NCI-H345 (cell line): ENCODE measurements around the gene CEP104.

ENCODE experiments used
- DNase-seq: peaks from one replicate; lab custom pipeline; 2025; lab: John Stamatoyannopoulos, UW

Gene CEP104

DNA sequence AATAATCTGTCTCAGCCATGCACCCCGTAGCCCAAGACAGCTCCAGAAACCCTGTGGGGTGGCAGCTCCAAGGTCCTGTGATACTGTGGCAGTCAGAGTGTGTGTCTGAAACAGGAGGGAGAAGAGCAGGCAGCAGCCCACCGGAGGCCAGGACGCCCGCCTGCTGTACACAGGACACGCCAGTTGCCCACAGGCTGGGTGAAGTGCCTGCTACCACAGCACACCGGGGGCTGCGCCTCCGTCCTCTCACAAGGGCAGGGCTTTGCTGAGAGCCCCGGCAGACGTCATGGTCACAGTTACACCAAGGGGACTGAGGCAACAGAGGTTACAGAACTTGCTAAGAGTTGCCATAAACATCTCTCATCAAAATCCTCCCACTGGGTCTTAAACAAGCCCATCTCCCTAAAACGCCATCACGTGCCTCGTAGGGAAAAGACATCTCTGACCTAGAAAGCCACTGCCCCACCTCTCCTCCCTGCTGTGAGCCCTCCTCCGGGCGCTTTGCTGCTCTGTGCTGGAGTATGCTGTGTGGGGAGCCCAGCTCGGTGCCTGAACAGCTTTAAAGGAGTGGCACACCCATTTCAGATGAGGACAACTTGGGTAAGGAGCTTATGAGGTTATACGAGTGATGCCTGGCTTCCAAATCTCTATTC lies 37.7 kb upstream of the CEP104 start:
- DNase-seq: no peak

DNA sequence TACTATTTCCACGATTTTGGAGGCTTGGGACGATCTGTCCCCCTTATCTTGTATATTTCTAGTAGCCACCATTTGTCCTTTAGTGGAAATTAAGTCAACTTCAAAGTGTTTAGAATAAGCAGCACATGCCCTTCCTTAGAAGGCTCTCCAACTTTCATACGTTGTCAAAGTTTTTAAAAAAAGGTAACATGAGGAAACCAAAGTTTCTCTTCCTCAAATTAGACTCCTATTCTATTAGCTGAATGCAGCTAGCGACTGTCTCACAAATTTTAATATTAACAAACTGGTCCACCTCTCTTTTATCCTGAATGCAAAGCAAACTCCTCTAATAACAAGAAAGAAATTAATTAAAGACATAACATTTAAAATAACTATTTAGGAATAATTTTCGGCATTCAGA lies 36.2 kb upstream of the CEP104 start:
- no peak for DNase-seq

DNA sequence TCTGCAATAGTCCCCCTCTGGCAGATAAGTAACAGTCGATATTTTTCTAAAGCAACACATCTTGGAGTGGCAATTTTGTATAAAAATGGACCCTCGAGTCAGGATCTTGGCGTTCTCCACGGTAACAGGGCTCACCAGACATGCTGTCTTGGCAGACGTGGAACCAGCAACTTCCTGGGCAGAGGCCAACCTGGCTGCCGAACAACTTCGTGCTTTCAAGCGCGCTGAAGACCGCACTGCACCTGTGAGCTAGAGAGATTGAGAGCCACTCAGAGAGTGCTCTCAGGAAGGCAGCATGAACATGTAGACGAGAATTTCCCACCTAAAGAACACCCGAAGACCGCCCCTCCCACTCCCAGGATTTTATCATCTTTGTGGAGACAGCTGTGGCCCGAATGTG lies 35.7 kb upstream of the CEP104 start:
- no peak for DNase-seq

DNA sequence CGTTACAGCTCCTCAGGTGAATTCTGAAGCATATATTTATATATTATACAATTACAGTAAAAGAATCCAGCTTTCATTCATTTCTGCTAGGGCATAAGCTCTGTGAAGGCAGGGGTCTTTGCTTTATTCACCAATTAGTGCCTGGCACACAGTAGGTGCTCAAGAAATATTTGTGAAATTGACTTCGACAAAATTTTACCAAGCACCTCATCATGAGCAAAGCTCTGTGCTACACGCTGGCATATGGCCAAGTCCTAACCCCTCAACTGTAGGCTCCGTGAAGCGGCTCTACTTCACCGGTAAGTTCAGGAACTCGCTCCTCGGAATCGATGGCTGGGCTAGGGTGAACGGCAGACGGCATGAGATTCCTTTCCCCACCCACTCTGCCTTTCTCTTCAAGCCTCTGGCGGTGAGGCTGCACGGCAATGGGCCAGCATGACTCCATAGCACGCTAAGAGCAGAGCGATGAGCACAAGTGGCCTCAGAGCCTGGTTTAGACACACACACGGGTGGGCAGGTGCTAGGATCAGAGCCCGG lies 34.4 kb upstream of the CEP104 start:
- DNase-seq: no peak

DNA sequence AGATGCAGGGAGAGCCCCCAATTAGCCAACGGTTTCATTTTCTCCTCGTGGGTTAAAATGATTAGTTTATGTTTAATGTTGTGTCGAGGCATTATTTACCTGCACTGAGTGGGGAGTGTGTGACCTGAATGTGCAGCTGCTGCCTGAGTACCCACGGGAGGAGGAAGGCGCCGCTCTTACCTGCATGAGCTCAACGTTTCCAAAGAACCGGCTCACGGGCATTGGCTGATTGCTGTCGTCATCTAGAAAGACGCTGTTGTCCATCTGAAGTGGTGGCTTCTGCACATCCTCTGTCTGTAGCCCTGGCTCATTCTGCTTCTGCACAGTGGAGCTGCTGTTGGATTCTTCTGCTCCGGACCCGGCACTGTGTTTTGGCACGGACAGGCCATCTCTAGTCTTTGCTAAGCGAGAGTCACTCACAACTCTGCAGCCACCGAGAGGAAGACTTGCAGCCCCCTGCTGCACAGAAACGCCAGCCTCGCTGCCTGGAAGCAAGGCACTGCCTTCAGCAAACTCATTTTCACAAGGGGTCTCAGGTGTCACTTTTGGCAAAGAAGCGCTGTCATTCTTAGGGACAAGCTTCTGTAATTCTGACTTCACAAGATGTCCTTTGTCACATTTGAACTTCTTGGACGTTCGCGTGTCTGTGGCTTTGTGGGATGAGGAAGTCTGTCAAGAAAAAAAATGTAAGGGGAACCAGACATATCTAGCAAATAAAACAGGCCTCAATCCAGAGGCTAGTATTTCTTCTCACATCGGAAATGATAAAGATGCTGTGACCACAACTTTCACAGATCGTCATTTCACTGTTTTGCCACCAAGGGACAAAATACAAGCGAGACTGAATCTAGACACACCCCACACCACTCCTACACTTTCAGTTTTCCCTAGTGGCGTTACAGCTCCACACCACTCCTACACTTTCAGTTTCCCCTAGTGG lies 33.6 kb upstream of the CEP104 start:
- DNase-seq: no peak

DNA sequence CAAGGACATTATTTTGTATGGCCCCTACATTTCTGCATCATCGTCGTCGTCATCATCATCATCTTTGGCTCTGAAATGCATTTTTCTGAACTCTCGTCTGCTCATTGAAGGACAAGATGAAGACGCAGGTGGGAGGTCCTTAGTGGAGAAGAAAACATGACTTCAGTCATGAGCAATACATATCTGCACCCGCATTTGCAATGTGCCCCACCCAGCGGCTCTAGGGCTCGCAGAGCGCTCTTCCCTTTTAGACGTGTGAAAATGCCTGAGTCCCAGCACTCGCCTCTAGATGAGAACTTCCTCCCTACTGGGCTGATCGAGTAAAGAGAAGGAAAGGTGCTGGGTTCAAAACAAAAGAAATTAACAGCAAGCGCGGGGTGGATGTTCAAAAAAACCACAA lies 32.9 kb upstream of the CEP104 start:
- DNase-seq: no peak

DNA sequence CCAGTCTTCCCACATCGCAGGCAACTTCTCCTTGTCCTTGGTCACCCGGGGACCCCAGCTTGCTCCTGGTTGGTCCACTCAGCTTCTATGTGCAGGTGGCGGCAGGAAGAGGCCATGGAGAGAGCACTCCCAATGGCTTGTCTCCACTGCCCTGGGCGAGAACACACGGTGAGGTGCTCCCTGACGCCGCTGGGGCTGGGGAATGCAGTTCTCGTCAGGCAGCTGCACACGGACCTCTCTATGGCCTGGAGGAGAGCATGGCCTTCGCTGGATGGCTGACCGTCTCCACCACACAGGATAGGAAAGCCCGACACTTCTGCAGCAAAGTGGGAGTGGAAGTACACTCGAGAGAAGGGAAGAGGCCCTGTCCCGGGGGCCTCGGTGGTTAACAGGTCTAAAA lies 31.3 kb upstream of the CEP104 start:
- DNase-seq: no peak

DNA sequence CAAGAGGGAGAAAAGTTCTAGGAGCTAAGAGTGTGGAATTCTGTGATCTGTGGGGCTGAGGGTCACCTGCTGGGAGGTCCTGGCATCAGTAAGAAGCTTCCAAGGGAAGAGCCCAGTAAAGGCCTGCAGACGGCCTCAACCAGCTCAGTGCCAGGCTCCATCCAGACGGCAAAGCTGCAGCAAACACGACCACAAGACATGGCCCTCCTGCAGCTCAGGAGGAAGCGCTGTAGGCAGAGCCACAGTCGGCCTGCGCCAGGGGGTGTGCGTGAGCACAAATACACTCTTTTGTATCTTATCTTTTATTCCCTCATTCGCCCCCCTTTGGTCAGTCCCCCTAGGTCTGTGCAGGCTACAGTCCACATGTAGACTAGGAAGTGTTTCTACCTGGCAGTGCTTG lies 29.7 kb upstream of the CEP104 start:
- DNase-seq: no peak

DNA sequence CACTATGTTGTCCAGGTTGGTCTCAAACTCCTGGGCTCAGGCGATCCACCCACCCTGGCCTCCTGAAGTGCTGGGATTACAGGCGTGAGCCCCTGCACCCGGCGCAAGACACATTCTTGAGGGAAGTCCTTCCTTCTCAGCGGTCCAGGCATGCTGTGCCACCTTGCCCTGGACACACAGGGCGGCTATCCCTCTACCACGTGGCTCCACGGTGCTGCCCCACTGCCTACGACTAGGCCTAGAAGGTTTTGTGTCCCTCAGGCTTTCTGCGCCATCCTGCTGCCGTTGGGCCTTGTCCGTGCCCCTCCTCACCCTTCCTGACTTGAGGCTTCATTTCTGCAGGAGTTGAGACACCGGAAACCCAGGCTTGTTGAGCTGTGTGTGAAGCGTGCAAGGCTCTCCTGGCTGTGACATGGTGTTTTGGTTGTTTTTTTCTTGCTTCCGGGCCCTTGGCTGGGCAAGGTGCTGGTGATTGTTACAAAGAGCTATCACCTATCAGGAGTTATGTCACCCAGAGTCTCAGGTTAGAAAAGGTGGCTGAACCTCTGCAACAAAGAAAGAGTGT lies 29.2 kb upstream of the CEP104 start:
- no peak for DNase-seq

DNA sequence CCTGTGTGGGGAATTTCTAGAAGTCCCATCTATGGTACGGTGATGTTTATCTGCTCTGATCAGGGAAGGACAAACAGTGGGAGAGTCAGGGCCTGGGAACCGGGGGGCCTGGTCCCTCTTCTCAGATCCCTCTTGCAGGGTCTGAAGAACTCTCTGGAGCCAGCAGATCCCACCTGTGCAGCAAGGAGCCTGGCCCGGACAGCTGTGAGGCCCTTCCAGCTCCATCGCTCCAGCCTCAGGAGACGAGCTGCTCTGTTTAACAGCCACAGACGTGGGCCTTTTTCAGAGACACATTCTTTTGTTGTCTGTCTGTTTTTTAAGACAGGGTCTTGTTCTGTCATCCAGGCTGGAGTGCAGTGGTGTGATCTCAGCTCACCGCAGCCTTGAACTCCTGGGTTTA lies 28.6 kb upstream of the CEP104 start:
- no peak for DNase-seq

DNA sequence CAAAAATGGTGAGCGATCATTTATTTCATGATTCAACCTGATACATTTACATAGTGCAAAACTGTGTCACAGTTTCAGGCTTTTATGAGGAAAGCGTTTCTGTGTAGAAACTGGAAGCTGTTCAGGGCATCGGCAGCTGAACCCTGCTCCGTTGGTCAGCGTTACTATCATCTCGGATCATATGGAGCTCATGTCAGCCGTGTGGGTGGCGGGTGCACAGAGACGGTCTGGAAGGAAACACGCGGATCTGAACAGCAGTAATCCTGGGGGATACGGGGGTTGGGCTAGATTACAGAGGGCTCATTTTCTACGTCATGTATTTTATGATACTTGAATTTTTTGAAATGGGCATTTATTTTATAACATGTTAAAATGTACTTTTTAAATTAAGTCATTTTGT lies 28.0 kb upstream of the CEP104 start:
- DNase-seq: no peak

DNA sequence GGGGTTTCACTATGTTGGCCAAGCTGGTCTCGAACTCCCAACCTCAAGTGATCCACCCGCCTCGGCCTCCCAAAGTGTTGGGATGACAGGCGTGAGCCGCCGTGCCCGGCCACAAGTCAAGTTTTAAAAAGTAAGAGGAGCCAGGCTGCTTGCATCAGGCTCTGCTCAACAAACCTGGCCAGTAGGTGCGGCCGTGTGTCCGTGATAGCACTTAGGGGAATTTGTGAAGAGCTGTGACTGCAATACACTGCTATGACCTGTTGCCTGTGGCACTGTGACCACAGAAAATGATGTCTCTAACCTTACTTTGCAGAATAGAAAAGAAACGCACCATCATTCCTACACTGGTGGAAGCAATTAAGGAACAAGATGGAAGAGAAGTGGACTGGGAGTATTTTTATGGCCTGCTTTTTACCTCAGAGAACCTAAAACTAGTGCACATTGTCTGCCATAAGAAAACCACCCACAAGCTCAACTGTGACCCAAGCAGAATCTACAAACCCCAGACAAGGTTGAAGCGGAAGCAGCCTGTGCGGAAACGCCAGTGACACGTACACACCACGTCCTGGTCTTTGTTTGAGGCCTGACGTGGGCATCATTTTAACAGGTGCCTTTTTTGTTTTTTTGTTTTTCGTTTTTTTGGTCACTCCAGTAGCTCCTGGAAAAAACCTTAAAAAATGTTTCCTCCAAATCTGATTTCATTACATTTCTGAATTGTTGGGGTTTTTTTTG lies 26.3 kb upstream of the CEP104 start:
- DNase-seq: no peak

DNA sequence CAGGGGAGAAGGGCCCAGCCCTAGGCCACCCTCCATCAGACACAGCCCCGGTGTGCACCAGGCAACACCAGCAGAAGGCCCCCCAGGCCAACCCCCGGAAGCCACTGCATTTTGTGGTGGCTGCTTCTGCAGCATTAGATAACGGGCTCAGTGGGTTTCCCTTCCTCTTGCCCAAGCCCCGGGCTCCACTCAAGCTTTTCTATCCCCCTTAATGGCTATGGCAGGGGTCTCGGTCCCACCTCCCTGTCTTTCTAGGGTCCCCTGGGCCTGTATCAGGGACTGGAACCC lies 24.1 kb upstream of the CEP104 start:
- no peak for DNase-seq

DNA sequence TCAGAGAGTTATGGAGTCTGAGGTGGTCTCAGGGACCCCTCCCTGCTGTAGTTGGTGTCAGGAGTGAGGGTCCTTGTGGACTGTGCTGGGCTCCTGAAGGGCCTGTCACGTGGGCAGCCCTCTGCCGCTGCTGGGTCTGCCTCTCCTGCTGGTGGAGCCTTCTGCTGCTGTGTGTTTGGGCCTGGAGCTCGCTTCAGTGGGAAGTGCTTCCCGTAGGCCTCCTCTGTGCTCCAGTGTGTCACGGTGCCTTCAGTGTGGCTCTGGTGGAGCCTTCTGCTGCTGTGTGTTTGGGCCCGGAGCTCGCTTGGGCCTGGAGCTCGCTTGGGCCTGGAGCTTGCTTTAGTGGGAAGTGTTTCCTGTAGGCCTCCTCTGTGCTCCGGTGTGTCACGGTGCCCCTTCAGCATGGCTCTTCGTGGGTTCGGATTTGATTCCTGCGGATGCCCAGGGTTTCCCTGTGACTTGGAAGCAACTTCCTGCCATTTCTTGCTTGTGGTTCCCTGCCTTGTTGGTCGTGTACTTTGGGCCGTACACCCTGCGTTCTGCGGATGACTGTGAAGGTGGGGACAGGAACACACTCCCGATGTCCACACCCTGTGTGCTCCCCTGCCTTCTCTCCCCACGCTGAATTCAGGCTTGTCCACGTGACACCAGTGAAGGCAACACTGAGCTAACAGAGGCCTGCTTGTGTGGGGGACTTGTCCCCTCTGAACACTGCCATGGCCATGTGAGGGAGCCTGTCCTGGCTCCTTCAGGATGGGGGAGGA lies 23.6 kb upstream of the CEP104 start:
- no peak for DNase-seq

DNA sequence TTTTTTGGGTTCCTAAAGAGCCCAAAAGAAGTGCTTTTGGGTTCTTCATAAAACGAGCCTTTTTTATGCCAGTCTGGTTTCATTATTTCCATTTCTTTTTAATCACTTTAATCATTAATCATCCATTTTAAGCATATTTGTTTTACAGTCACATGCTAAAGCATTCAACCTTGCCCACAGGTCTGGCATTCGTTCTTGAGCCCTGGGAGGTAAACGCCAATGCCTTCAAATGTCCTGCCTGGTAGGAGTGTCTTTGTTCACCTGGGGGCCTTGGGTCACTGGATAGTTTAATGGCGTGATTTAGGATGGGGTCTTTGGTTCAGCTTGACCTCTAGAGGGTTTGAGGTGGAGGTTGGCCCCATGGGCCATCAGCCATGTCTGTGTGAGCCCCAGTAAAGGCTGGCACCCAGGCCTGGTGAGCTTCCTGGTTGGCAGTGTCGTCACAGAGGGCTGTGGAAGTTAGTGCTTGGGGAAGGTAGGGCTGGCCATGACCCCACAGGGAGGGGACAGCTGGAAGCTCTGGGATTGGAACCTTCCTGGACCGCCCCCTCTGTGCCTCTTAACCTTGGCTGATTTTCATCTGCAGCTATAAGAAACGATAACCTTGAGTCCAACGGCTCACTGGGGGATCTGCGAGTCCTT lies 22.9 kb upstream of the CEP104 start:
- DNase-seq: no peak

DNA sequence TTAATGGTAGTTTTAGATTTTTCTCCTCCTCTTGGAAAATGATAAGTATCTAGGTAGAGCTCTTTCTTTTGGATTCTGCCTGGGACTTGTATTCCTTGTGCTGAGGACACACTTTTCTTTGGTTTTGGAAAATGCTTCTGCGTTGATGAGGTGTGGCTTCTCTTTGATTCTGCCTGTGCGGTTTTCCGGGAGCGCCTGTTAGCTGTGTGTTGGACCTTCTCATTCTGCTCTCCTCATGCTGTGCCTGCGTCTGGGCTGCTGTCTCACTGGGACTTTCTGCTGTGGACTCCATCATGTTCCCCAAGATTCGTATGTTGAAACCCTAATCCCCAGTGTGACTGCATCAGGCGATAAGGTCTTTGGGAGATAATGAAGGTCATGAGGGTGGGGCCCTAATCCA lies 22.1 kb upstream of the CEP104 start:
- DNase-seq: no peak

DNA sequence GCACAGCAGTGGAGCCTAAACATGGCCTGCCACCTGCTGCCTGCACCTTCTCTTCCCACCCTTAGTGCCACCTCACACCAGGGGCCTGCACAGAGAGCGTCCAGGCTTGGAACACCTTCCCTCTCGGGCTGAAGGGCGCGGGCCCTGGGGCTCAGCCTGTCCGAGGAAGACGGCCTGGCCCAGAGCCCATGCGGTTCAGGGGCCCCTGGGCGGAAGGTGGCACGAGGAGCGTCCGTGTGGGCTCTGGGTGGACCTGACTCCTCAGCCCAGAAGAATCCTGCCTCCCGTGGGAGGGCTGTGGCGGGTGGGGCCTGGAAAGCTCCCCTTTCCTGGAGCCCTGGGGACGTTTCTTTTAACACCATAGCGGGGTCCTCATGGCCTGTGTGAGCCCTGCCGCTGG lies 19.7 kb upstream of the CEP104 start:
- DNase-seq: no peak

DNA sequence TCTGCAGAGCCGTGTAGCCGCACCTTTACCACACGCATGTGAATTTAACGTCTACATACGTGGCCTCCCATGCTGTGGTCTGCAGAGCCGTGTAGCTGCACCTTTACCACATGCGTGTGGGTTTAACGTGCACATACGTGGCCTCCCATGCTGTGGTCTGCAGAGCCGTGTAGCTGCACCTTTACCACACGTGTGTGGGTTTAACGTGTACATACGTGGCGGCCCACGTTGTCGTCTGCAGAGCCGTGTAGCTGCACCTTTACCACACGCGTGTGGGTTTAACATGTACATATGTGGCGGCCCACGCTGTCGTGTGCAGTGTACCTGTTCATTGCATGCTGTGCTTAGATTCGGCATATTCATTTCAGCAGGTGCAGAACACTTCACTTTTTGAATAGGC lies 17.7 kb upstream of the CEP104 start:
- no peak for DNase-seq

DNA sequence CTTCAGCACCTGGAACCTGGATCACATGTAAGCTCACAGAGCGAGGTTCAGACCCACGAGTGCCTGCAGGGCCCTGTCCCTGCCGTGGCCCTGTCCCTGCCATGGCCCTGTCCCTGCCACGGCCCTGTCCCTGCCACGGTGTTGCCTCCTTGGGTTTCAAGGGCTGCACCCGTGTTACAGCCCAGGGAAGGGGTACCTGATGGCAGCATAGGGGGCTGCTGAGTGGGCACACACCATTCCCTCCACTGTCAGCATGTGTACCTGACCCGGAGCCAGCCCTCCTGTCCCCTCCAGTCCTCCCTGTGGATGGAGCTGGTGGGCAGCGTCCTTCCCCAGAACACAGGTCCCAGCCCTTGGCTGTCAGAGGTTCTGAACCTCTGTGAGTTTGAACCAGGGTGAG lies 15.5 kb upstream of the CEP104 start:
- no peak for DNase-seq

DNA sequence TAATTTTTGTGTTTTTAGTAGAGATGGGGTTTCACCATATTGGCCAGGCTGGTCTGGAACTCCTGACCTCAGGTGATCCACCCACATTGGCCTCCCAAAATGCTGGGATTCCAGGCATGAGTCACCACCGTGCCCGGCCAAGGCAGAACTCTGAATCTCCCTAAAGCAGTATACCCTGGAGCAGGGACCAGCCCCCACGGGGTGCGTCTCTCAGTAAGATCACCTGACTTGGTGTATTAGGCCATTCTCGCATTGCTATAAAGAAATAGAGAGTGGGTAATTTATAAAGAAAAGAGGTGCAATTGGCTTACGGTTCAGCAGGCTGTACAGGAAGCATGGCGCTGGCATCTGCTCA lies 14.4 kb upstream of the CEP104 start:
- DNase-seq: no peak

DNA sequence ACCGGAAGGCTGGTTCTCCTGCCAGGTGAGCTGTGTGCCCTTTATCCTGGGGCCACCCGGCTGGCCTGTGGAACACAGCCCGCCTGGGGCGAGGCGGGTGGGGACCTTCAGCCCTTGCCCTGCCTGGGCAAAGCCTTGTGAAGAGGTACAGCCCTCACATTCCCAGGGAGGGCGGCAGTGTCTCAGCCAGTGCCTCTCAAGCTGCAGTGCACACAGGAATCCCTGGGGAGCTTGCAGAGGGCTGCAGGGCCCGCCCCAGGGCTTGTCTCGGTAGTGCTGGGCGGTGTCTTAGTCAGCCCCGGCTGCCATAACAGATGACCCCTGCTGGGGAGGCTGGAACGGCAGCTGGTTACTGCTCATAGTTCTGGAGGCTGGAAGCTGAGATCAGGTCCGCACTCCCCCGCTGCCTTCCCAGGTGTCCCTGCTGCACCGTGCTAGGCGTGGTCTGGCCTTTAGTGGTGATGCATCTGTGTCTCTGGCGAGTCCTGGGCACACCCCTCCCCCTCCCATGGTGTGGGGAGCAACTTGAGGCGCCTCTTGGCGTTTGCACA lies 12.8 kb upstream of the CEP104 start:
- peak; percentile 26 for DNase-seq
